ENCODE data around the gene COQ5.
"Not testable (repeated sequence)": the region's sequence is repeated elsewhere in the genome, so short reads cannot be mapped to it uniquely, and the experiment has no call there.

COQ5 gene

DNA sequence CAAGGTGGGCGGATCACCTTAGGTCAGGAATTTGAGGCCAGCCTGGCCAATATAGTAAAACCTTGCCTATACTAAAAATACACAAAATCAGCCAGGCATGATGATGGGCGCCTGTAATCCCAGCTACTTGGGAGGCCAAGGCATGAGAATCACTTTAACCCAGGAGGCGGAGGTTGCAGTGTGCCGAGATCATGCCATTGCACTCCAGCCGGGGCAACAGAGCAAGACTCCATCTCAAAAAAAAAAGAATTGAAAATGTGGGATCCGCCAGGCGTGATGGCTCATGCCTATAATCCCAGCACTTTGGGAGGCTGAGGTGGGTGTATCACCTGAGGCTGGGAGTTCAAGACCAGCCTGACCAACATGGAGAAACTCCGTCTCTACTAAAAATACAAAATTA, 9.6 kb downstream of the COQ5 start:
- H3K9me3 ChIP-seq (ENCODE audit: control insufficient read depth, insufficient read depth, low read depth, low read length); H3K4me3 ChIP-seq (ENCODE audit: low read depth, low read length); H3K4me1 ChIP-seq (ENCODE audit: control insufficient read depth, insufficient read depth, low read length); H3K27ac ChIP-seq (ENCODE audit: extremely low read depth, low read depth, low read length); POLR2A ChIA-PET; CTCF ChIA-PET: not testable (repeated sequence)
- H3K36me3 ChIP-seq (ENCODE audit: control insufficient read depth in 2 of 2, insufficient read depth in 1 of 2, low read length in 2 of 2), result peaks cover 14 to 25% of the 10 kb centered on the region in 2 experiments
- TF ChIP-seq ZNF121 (tag by site-specific recombination; IDR thresholded peaks at IDR 0.05), result peak; percentile 93

DNA sequence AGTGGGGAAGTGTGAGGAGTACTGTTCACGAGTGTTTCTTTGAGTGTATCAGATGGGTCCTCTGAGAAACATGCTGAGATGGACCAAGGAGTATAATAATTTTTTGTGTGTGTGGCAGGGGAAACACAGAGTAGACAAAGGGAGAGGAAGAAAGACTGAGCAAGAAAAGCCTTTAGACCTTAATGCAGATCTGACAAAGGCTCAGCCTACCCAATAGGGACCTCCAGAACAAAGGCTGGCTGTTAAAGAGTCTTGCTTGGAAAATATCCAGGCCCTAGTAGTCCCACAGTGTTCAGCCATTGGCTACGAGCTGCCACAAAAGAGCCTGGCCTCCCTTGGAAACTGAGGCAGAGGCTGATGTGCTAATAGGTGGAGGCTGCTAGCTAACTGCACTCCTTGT, 13.5 kb downstream of the COQ5 start:
- TF ChIP-seq, protein P1, sequence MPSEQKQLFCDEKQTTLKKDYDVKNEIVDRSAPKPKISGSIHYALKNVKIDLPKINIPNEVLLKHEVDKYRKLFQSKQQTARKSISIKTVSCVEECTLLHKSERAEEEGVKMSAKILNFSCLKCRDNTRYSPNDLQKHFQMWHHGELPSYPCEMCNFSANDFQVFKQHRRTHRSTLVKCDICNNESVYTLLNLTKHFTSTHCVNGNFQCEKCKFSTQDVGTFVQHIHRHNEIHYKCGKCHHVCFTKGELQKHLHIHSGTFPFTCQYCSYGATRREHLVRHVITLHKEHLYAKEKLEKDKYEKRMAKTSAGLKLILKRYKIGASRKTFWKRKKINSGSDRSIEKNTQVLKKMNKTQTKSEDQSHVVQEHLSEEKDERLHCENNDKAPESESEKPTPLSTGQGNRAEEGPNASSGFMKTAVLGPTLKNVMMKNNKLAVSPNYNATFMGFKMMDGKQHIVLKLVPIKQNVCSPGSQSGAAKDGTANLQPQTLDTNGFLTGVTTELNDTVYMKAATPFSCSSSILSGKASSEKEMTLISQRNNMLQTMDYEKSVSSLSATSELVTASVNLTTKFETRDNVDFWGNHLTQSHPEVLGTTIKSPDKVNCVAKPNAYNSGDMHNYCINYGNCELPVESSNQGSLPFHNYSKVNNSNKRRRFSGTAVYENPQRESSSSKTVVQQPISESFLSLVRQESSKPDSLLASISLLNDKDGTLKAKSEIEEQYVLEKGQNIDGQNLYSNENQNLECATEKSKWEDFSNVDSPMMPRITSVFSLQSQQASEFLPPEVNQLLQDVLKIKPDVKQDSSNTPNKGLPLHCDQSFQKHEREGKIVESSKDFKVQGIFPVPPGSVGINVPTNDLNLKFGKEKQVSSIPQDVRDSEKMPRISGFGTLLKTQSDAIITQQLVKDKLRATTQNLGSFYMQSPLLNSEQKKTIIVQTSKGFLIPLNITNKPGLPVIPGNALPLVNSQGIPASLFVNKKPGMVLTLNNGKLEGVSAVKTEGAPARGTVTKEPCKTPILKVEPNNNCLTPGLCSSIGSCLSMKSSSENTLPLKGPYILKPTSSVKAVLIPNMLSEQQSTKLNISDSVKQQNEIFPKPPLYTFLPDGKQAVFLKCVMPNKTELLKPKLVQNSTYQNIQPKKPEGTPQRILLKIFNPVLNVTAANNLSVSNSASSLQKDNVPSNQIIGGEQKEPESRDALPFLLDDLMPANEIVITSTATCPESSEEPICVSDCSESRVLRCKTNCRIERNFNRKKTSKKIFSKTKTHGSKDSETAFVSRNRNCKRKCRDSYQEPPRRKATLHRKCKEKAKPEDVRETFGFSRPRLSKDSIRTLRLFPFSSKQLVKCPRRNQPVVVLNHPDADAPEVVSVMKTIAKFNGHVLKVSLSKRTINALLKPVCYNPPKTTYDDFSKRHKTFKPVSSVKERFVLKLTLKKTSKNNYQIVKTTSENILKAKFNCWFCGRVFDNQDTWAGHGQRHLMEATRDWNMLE (tag by site-specific recombination; conservative IDR thresholded peaks at IDR 0.05; ENCODE audit: low read depth), result no peak
- TF ChIP-seq, protein P2, sequence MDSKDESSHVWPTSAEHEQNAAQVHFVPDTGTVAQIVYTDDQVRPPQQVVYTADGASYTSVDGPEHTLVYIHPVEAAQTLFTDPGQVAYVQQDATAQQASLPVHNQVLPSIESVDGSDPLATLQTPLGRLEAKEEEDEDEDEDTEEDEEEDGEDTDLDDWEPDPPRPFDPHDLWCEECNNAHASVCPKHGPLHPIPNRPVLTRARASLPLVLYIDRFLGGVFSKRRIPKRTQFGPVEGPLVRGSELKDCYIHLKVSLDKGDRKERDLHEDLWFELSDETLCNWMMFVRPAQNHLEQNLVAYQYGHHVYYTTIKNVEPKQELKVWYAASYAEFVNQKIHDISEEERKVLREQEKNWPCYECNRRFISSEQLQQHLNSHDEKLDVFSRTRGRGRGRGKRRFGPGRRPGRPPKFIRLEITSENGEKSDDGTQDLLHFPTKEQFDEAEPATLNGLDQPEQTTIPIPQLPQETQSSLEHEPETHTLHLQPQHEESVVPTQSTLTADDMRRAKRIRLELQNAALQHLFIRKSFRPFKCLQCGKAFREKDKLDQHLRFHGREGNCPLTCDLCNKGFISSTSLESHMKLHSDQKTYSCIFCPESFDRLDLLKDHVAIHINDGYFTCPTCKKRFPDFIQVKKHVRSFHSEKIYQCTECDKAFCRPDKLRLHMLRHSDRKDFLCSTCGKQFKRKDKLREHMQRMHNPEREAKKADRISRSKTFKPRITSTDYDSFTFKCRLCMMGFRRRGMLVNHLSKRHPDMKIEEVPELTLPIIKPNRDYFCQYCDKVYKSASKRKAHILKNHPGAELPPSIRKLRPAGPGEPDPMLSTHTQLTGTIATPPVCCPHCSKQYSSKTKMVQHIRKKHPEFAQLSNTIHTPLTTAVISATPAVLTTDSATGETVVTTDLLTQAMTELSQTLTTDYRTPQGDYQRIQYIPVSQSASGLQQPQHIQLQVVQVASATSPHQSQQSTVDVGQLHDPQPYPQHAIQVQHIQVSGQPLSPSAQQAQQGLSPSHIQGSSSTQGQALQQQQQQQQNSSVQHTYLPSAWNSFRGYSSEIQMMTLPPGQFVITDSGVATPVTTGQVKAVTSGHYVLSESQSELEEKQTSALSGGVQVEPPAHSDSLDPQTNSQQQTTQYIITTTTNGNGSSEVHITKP (tag by site-specific recombination; IDR thresholded peaks at IDR 0.05), result no peak
- TF ChIP-seq MZF1 (tag by site-specific recombination; IDR thresholded peaks at IDR 0.05; ENCODE audit: borderline replicate concordance) (no peak), MYNN (tag by site-specific recombination; IDR thresholded peaks at IDR 0.05; ENCODE audit: borderline replicate concordance) (no peak), ZNF37A (tag by site-specific recombination; IDR thresholded peaks at IDR 0.05) (no peak), PRDM1 (tag by site-specific recombination; IDR thresholded peaks at IDR 0.05) (no peak), WT1 (tag by site-specific recombination; IDR thresholded peaks at IDR 0.05) (no peak), BCL11B (tag by site-specific recombination; IDR thresholded peaks at IDR 0.05; ENCODE audit: low read depth) (no peak), ZNF654 (tag by site-specific recombination; IDR thresholded peaks at IDR 0.05; ENCODE audit: low read depth) (no peak), ZNF214 (tag by site-specific recombination; IDR thresholded peaks at IDR 0.05; ENCODE audit: borderline replicate concordance) (no peak), ZNF514 (tag by site-specific recombination; IDR thresholded peaks at IDR 0.05) (no peak), ZNF169 (tag by site-specific recombination; IDR thresholded peaks at IDR 0.05) (no peak), ZNF311 (tag by site-specific recombination; IDR thresholded peaks at IDR 0.05; ENCODE audit: borderline replicate concordance) (no peak), ZNF544 (tag by site-specific recombination; IDR thresholded peaks at IDR 0.05) (no peak), YY2 (tag by site-specific recombination; IDR thresholded peaks at IDR 0.05) (no peak), KLF9 (tag by site-specific recombination; IDR thresholded peaks at IDR 0.05; ENCODE audit: low read depth) (no peak)
- TF ChIP-seq, protein P3, sequence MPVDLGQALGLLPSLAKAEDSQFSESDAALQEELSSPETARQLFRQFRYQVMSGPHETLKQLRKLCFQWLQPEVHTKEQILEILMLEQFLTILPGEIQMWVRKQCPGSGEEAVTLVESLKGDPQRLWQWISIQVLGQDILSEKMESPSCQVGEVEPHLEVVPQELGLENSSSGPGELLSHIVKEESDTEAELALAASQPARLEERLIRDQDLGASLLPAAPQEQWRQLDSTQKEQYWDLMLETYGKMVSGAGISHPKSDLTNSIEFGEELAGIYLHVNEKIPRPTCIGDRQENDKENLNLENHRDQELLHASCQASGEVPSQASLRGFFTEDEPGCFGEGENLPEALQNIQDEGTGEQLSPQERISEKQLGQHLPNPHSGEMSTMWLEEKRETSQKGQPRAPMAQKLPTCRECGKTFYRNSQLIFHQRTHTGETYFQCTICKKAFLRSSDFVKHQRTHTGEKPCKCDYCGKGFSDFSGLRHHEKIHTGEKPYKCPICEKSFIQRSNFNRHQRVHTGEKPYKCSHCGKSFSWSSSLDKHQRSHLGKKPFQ (tag by site-specific recombination; IDR thresholded peaks at IDR 0.05), result no peak
- ChIA-PET CTCF (interaction anchor here (0.6 kb wide), 1 partner anchor 191 kb away, joined by 3 read pairs; no protein-coding TSS in a partner anchor), POLR2A (interaction anchor here (0.9 to 1.5 kb wide), 2 partner anchors 10 to 19 kb away, joined by 3 to 7 read pairs; partner anchors contain the start of gene DYNLL1)
- H3K9me3 ChIP-seq (ENCODE audit: control insufficient read depth, insufficient read depth, low read depth, low read length), result no peaks in the 10 kb centered on the region
- peaks cover 14 to 39% of the 10 kb centered on the region in 2 experiments for H3K36me3 ChIP-seq (ENCODE audit: control insufficient read depth in 2 of 2, insufficient read depth in 1 of 2, low read length in 2 of 2)
- H3K4me1 ChIP-seq (ENCODE audit: control insufficient read depth, insufficient read depth, low read length), result no peaks in the 10 kb centered on the region
- H3K4me3 ChIP-seq (ENCODE audit: low read depth, low read length), result no peak overlapping the region
- H3K27ac ChIP-seq (ENCODE audit: extremely low read depth, low read depth, low read length), result no peak overlapping the region
